GM23248 (cell line): ENCODE results near the gene FBLN5. TPM values are rescaled to one million over a fixed set of nuclear protein-coding genes. Genes with fewer than 3 reads are reported as not detected.

Experiments
- DNase-seq: peaks from one replicate; pipeline ENCODE4 v3.0.0-alpha.2; 2015
- H2AFZ ChIP-seq: fragments of 200-600 bp; sonication (generic); 2 replicates; pipeline ENCODE4 v1.6.1; 2016; ENCODE audit warnings: antibody characterized with exemption
- H3F3A ChIP-seq: fragments of 200-600 bp; sonication (generic); 2 replicates; pipeline ENCODE4 v1.6.1; 2016; ENCODE audit warnings: mild to moderate bottlenecking, antibody characterized with exemption, mixed run types; ENCODE audit not compliant: insufficient read depth
- H3K27ac ChIP-seq: fragments of 200-600 bp; sonication (generic); 2 replicates; pipeline ENCODE4 v1.5.1; 2016; ENCODE audit warnings: mild to moderate bottlenecking
- H3K27me3 ChIP-seq: fragments of 200-600 bp; sonication (generic); replicated peaks from 2 replicates; pipeline ENCODE4 v1.6.1; 2016; ENCODE audit warnings: mild to moderate bottlenecking; ENCODE audit not compliant: insufficient read depth
- H3K36me3 ChIP-seq: fragments of 200-600 bp; sonication (generic); 2 replicates; pipeline ENCODE4 v1.6.1; 2016; ENCODE audit warnings: low read depth, mild to moderate bottlenecking
- H3K4me1 ChIP-seq: fragments of 200-600 bp; sonication (generic); 2 replicates; pipeline ENCODE4 v1.6.1; 2016; ENCODE audit warnings: mild to moderate bottlenecking; ENCODE audit not compliant: insufficient read depth
- H3K4me2 ChIP-seq: fragments of 200-600 bp; sonication (generic); one replicate; pipeline ENCODE4 v1.6.1; 2016; ENCODE audit warnings: mild to moderate bottlenecking; ENCODE audit not compliant: unreplicated experiment
- H3K4me3 ChIP-seq: fragments of 200-600 bp; sonication (generic); 2 replicates; pipeline ENCODE4 v1.5.1; 2016; ENCODE audit warnings: mild to moderate bottlenecking
- H3K79me2 ChIP-seq: fragments of 200-600 bp; sonication (generic); 2 replicates; pipeline ENCODE4 v1.6.1; 2016; ENCODE audit warnings: mild to moderate bottlenecking; ENCODE audit not compliant: insufficient read depth
- H3K9ac ChIP-seq: fragments of 200-600 bp; sonication (generic); 2 replicates; pipeline ENCODE4 v1.6.1; 2016; ENCODE audit warnings: mild to moderate bottlenecking
- H3K9me2 ChIP-seq: fragments of 200-600 bp; sonication (generic); 2 replicates; pipeline ENCODE4 v1.6.1; 2016; ENCODE audit warnings: mixed run types, mild to moderate bottlenecking, moderate library complexity; ENCODE audit not compliant: insufficient read depth
- H3K9me3 ChIP-seq: fragments of 200-600 bp; sonication (generic); one replicate; pipeline ENCODE4 v1.6.1; 2017; ENCODE audit warnings: low read depth
- H4K20me1 ChIP-seq: fragments of 200-600 bp; sonication (generic); 2 replicates; pipeline ENCODE4 v1.6.0; 2016; ENCODE audit not compliant: insufficient read depth
- EZH2 ChIP-seq: fragments of 200-600 bp; sonication (generic); IDR thresholded peaks from 2 replicates; pipeline ENCODE4 v1.6.1; 2018; ENCODE audit warnings: antibody characterized with exemption, mild to moderate bottlenecking; ENCODE audit not compliant: insufficient read depth, poor library complexity, severe bottlenecking
- EZH2phosphoT487 ChIP-seq: fragments of 200-600 bp; sonication (generic); IDR thresholded peaks from 2 replicates; pipeline ENCODE4 v1.6.1; 2018; ENCODE audit warnings: antibody characterized with exemption, moderate library complexity, mild to moderate bottlenecking, low read depth; ENCODE audit not compliant: insufficient read depth
- WGBS, 2 experiments: methylation state at CpG; one replicate each; pipeline ENCODE4 v1.1.6; 2015 to 2017; ENCODE audit warnings: low lambda C conversion rate in 2 of 2, low coverage in 1 of 2; ENCODE audit errors: missing lambda C conversion rate in 2 of 2; 5-methylcytosine and 5-hydroxymethylcytosine counted together
- in situ Hi-C: fragments of 300-500 bp; cut with MboI; formaldehyde crosslinking; loops from 2 replicates; pipeline ENCODE4 v1.15.0; 2020
- polyA plus RNA-seq: library from polyadenylated mRNA; unstranded; fragments of >200 nt; fragmentation: Nextera tagmentation; extraction: Ambion mirVana; gene quantifications from 2 replicates; pipeline ENCODE4 v1.2.1, GENCODE V29; 2016
- total RNA-seq: library from RNA; depleted of rRNA; stranded (reverse); fragments of >200 nt; shearing (Covaris generic); gene quantifications from 2 replicates; pipeline ENCODE4 v1.2.3, GENCODE V29; 2014

The FBLN5 gene
- total and polyA plus RNA-seq, 2 experiments from 2014 or later: 234 to 756 TPM

DNA sequence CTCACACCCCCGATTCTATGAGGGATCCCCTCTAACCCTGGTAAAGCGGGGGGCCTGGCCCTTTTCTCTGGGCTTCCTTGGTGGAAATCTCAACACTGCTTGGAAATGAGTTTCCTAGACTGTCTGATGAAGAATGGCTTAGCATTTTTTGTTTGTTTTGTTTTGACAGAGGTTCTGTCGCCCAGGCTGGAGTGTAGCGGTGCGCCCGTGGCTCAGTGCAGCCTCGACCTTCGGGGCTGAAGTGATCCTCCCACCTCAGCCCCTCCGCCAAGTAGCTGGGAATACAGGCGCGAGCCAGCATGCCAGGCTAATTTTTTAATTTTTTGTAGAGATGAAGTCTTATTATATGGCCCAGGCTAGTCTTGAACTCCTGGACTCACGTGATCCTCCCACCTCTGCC is 110.4 kb downstream of the FBLN5 start:
- 0 out of 2 replicates have a peak, but pooled peaks cover 4% of the 10 kb centered on the region for H3F3A ChIP-seq
- H3K27me3 ChIP-seq: peaks cover 21% of the 10 kb centered on the region
- H3K27ac ChIP-seq: no peak overlapping the region
- H3K79me2 ChIP-seq: no peaks in the 10 kb centered on the region
- H3K36me3 ChIP-seq: no peaks in the 10 kb centered on the region
- no peaks in the 10 kb centered on the region for H3K9me3 ChIP-seq
- in situ Hi-C loops: no loop called here
- 69 to 77% methylated on average over 12 of the region's 12 CpGs for WGBS, 2 experiments
- peak overlapping the region; percentile 62; the same call in 1 of the 2 replicates for H3K4me3 ChIP-seq
- H3K9ac ChIP-seq: no peak overlapping the region
- peaks cover 12% of the 10 kb centered on the region; the same call in 1 of the 2 replicates for H3K4me1 ChIP-seq
- no peaks in the 10 kb centered on the region; the same call in 1 of the 2 replicates for H3K9me2 ChIP-seq
- no peak for DNase-seq
- H2AFZ ChIP-seq: peak overlapping the region; percentile 54; the same call in 1 of the 2 replicates
- TF ChIP-seq EZH2 (no peak), EZH2phosphoT487 (no peak)
- no peaks in the 10 kb centered on the region for H4K20me1 ChIP-seq
- H3K4me2 ChIP-seq: peak overlapping the region; percentile 57

DNA sequence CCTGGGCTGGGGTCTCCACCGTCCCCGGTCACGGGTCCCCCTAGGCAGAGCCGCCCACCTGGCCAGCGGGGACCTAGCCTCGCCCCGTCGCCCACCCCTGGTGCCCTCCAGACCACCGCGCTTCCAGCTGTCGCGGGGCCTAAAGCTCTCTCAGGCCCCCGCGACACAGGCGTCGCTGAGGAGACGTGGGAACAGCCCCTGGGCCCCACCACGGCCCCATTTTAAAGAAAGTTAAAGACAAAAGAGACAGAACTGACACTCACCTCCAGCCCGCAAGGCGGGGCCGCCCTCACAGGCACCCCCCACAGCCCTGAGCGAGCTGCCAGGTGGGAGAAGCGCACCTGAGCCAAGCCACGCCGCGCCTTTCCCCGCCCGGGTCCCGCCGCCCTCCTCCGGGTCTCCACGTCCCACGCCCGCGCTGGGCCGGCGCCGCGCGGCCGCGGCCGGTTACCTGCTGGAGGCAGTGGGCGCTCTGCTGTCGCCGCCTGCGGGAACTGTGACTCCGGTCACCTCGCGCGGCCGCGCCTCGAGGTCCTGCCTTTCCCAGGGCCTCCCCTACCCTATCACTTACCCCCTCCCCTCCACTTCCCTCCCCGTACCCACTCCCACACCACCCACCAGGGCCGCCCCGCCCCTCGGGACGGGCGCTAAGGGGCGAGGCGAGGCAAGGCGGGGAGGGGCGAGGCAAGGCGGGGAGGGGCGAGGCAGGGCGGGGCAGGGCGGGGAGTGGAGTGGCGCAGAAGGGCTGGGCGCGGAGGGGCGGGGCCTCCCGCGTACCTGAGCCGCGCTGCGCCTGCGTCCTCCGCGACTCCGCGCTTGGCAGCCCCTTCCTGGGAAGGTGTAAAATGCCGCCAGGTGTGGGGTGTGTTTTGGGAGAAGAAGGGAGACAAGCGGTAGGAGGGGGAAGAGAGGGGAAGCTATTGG is 111.3 kb downstream of the FBLN5 start:
- Histone ChIP-seq H3K4me1 (peaks cover 8% of the 10 kb centered on the region; the same call in 1 of the 2 replicates), H3K4me2 (peak overlapping the region; percentile 57), H3K36me3 (no peaks in the 10 kb centered on the region), H3K79me2 (no peaks in the 10 kb centered on the region), H3K27ac (no peak overlapping the region), H3F3A (0 out of 2 replicates have a peak, but pooled peaks cover 4% of the 10 kb centered on the region), H2AFZ (peak overlapping the region; percentile 54), H3K4me3 (peak overlapping the region; percentile 62), H4K20me1 (no peaks in the 10 kb centered on the region), H3K27me3 (peaks cover 21% of the 10 kb centered on the region), H3K9me3 (no peaks in the 10 kb centered on the region), H3K9ac (no peak overlapping the region), H3K9me2 (no peaks in the 10 kb centered on the region; the same call in 1 of the 2 replicates)
- DNase-seq: peak; percentile 20
- in situ Hi-C loops: no loop called here
- WGBS, 2 experiments: 7 to 9% methylated on average over 43 to 81 of the region's 84 CpGs
- no peak for TF ChIP-seq EZH2phosphoT487

DNA sequence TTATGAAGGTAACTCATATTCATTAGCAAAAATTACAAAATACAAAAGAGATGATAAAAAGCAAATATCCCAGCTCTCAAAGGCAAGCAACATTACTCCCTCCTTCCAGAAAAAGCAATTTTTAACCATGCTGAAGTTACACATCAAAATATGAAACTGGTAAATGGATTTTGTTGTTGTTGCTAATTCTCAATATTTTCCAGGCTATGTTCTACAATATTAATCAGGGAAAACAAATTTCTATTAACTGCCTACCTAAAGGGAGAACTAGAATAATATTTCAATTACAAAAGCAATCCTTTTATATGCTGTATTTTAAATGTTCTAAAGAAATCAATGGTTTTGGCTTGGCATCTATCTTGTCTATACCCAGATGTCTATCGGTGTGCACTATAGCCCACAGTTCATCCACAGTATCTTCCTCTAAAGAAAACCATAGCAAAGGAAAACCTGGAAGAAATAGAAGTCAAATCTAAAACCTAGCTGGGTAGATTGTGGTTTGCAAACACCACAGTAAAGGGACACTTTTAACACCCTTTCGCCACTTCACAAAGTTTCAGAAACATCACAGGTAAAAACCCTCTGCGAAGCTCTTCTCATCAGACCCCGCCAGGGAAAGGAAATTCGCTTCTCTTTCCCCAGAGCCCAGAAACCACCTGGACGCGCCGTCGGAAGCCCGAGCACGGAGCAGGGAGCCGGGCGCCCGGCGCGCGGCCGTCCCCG is 112.1 kb downstream of the FBLN5 start:
- H3K4me1 ChIP-seq: peaks cover under 1% of the 10 kb centered on the region; the same call in 1 of the 2 replicates
- no peak overlapping the region for H3K9ac ChIP-seq
- no peak overlapping the region; the same call in 1 of the 2 replicates for H3K4me3 ChIP-seq
- peak overlapping the region; percentile 54; the same call in 1 of the 2 replicates for H2AFZ ChIP-seq
- 0 out of 2 replicates have a peak, but pooled peaks cover 4% of the 10 kb centered on the region for H3F3A ChIP-seq
- no peaks in the 10 kb centered on the region for H3K9me3 ChIP-seq
- DNase-seq: no peak
- H3K4me2 ChIP-seq: no peak overlapping the region
- in situ Hi-C loops: no loop called here
- H3K79me2 ChIP-seq: no peaks in the 10 kb centered on the region
- H3K36me3 ChIP-seq: no peaks in the 10 kb centered on the region
- no peak overlapping the region for H3K27ac ChIP-seq
- no peaks in the 10 kb centered on the region for H4K20me1 ChIP-seq
- TF ChIP-seq EZH2: no peak
- 0 out of 2 replicates have a peak, but pooled peaks have one; percentile 19 for TF ChIP-seq EZH2phosphoT487
- peaks cover 21% of the 10 kb centered on the region for H3K27me3 ChIP-seq
- no peaks in the 10 kb centered on the region; the same call in 1 of the 2 replicates for H3K9me2 ChIP-seq
- 43 to 53% methylated on average over 11 to 18 of the region's 19 CpGs for WGBS, 2 experiments

DNA sequence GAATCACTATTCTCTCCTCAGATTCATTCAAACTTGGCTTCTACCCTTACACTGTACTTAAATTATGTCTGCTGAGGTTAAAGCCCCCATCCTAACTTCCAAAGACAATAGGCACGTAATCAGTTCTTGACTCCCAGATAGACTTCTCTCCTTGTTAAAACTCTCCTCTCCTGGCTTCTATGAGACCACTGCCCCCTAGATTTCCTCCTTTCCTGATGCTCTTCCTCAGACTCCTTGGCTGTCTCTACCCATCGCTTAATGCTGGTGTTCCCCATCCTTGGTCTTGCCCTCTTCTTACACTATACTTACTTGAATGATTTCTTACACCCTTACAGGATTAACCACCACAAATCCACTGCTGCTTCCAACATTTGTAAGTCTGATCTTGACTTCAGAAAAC is 112.9 kb downstream of the FBLN5 start:
- TF ChIP-seq EZH2 (no peak), EZH2phosphoT487 (no peak)
- no peaks in the 10 kb centered on the region for H3K9me3 ChIP-seq
- no peaks in the 10 kb centered on the region for H3K36me3 ChIP-seq
- 0 out of 2 replicates have a peak, but pooled peaks cover 4% of the 10 kb centered on the region for H3F3A ChIP-seq
- no peaks in the 10 kb centered on the region for H3K4me1 ChIP-seq
- no peak overlapping the region for H3K4me2 ChIP-seq
- H3K27ac ChIP-seq: no peak overlapping the region
- in situ Hi-C loops: no loop called here
- 95 to 98% methylated on average over 2 of the region's 2 CpGs for WGBS, 2 experiments
- no peak overlapping the region for H3K4me3 ChIP-seq
- H3K27me3 ChIP-seq: peaks cover 21% of the 10 kb centered on the region
- no peak for DNase-seq
- H3K9me2 ChIP-seq: no peaks in the 10 kb centered on the region; the same call in 1 of the 2 replicates
- no peaks in the 10 kb centered on the region for H4K20me1 ChIP-seq
- no peaks in the 10 kb centered on the region for H3K79me2 ChIP-seq
- H3K9ac ChIP-seq: no peak overlapping the region
- H2AFZ ChIP-seq: no peak overlapping the region
